Measurements from ENCODE around the gene NPDC1. TPM values are rescaled to one million over a fixed set of nuclear protein-coding genes. Genes with fewer than 3 reads are reported as not detected.
"Not testable (repeated sequence)": the region's sequence is repeated elsewhere in the genome, so short reads cannot be mapped to it uniquely, and the experiment has no call there.

Gene NPDC1
- total RNA-seq, 1 donor from 2014 or later: 15.4 TPM

GRCh38 chr9:137040568-137040967, 5.4 kb downstream of the NPDC1 start:
- DNase-seq: no peak

GRCh38 chr9:137039611-137040366, 6.2 kb downstream of the NPDC1 start:
- DNase-seq: no peak

GRCh38 chr9:137038916-137039315, 7.1 kb downstream of the NPDC1 start:
- no peak for DNase-seq

GRCh38 chr9:137037483-137037882, 8.5 kb downstream of the NPDC1 start:
- DNase-seq: no peak

- DNase-seq: no peak
Observed at GRCh38 chr9:137037035-137037434, 8.9 kb downstream of the NPDC1 start.

- no peak for DNase-seq
Observed at GRCh38 chr9:137035937-137036336, 10.0 kb downstream of the NPDC1 start.

- no peak for DNase-seq
Observed at GRCh38 chr9:137035507-137035834, 10.5 kb downstream of the NPDC1 start.

GRCh38 chr9:137034709-137035506, 11.1 kb downstream of the NPDC1 start:
- peak; percentile 76 for DNase-seq

- no peak for DNase-seq
Observed at GRCh38 chr9:137034039-137034708, 11.8 kb downstream of the NPDC1 start.

- DNase-seq: not testable (repeated sequence)
Observed at GRCh38 chr9:137033481-137033880, 12.5 kb downstream of the NPDC1 start.

GRCh38 chr9:137032858-137033257, 13.1 kb downstream of the NPDC1 start:
- no peak for DNase-seq

- DNase-seq: no peak
Observed at GRCh38 chr9:137031904-137032640, 13.9 kb downstream of the NPDC1 start, which contains the start of gene FUT7. Gene FUT7, minus strand, starts transcription at chr9:137032088. Its CDS starts 97 bp downstream, at chr9:137031991.

GRCh38 chr9:137030538-137031527, 15.1 kb downstream of the NPDC1 start:
- DNase-seq: no peak

- no peak for DNase-seq
Observed at GRCh38 chr9:137030006-137030405, 16.0 kb downstream of the NPDC1 start.

GRCh38 chr9:137029058-137029936, 16.7 kb downstream of the NPDC1 start:
- DNase-seq: no peak

- no peak for DNase-seq
Observed at GRCh38 chr9:137028263-137029057, 17.5 kb downstream of the NPDC1 start.

GRCh38 chr9:137027369-137028262, 18.4 kb downstream of the NPDC1 start, which contains the start of gene ABCA2:
Gene ABCA2, minus strand, starts transcription at chr9:137028237. Its CDS starts 97 bp downstream, at chr9:137028140.
- DNase-seq: no peak

- DNase-seq: no peak
Observed at GRCh38 chr9:137026828-137027227, 19.1 kb downstream of the NPDC1 start.

Data from skin of body (tissue), 2 donors.